ENCODE results near the gene PIP5KL1.

PIP5KL1 gene

DNA sequence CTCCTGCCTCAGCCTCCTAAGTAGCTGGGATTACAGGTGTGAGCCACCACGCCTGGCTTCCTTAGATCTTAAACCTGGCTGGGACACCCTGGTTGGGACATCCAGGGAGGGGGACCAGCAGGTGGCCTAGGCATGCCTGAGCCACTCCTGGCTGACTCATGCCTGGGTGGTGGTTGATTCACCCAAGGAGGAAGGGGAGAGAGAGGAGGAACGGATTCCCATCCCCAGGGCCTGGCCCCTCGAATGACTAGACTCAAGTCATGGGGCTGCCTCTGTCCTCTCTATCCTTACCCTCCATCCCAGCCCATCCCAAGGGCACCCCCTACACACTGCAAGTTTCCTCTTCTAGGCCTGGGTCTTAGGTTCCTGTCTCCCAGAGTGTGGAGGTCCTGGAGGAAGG lies 37.5 kb upstream of the PIP5KL1 start:
- DNase-seq = peak; percentile 13

DNA sequence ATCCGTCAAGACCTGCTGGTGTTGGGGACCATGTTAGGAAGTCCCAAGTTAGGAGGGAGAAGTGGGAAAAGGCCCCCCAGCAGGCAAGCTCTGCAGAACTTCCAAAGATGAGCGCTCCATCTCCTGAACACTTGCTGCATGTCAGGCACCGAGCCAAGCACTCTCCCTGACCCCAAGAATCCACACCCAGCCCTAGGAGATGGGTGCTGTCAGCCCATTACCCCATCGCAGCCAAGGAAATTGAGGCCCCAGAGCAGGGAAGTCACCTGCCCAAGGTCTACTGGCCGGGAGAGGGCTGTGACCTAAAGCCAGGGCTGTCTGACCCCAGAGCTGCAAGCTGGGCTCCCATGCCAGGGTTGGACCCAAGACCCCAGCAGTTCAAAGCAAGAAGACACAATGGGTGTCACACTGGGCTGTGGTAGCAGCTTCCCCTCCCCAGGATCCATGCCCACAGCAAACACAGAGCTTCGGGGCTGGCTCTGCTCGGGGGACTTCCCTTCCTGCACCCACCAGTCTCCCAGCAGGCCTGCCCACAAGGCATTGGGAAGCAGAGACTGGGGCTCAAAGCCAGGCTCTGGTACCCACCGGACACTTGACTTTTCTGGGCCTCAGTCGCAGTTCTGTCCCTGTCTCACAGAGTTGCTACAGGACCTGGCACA lies 36.7 kb upstream of the PIP5KL1 start:
- peak; percentile 14 for DNase-seq

DNA sequence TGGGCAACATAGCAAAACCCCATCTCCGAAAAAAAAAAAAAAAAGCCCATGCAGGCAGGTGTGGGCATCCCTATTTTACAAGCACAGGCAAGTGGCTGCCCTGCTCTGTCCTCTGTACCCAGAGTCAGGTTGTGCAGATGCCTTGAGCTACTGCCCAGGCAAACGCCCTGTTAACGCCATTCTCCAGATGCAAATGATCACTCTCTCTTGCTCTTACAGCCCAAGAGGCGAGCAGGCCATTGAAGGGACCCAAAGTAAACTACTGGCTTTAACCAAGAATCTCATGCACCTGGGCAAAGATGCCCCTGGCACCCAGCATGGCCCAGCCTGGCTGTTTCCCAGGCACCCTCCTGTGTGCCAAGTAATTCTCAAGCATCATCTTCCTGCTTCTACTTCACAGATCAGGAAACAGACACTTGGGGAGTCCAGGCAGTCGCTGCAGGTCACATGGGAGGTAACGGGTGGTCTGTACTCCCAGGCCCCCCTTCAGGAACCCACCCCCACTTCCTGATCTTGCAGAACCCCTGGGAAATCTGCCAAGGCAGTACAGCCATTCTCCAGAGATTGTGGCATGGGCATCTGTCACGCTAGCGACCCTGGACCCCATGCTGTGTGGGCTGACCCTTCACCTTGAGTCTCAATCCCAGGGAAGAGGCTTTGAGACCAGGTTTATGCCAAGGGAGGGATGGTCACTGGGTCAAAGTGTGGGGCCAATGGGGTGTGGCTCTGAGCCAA lies 36.0 kb upstream of the PIP5KL1 start:
- no peak for DNase-seq

DNA sequence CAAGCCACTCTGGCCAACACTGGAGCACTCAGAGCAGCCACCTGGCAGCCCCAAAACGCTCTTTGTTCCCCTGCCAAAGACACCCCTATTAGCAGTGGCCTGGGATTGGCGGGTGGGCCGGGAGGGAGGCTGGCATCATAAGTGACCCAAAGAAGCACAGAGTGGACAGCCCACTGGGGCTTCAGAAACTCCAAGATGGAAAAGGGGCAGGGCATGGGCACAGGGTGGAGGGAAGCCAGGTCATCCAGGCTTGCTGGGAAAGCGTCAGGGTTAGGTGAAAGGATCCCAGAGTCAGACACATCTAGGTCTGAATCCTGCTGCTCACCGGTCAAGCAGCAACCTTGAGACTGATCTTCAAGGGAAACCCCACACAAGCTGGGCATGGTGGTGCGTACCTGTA lies 35.4 kb upstream of the PIP5KL1 start:
- no peak for DNase-seq

DNA sequence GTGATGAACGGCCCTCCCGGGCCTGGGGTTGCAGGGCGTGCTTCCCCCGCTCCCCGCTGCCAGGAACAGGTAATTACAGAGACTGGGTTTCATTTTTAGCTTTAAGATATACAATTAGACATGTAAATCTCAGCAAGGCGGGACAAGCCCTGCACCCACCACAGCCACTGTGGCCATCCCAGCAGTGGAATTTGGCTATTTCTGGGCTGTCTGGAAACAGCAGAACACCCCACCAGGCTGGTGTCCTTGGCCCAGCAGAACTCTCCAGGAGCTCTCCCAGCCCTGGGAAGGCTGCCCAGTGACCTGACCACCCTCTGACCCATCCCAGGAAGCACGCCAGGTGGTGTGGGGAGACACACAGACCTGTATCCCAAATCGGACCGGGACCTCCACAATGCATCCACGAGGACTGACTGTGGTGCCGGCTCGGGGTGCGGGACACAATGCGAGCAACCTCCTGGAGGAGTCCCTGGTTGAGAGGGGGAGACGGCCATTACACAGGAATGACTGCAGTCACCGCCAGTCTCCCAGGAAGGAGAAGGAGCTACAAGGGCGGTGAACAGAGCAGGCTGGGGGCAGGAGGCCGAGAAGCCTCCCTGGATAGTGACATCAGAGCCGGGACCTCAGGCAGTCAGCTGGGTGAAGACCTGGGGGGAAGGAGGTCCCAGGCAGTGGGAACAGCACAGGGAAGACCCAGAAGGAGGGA lies 32.9 kb upstream of the PIP5KL1 start:
- DNase-seq = peak; percentile 67

DNA sequence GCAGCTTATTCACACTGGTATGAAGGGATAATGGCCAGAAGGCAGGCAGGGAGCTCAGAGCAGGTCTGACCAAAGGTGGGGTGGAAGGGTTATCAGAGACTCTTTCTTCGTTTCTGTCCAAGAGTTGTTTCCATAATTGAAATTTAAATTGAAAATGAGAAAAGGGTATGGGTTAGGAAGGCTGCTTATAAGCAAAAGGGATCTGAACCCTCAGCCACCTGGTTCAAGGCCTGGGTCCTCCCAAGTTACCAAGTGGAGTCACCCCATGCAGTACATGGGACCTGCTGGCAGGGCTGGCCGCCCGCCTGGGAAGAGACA lies 32.4 kb upstream of the PIP5KL1 start:
- no peak for DNase-seq

DNA sequence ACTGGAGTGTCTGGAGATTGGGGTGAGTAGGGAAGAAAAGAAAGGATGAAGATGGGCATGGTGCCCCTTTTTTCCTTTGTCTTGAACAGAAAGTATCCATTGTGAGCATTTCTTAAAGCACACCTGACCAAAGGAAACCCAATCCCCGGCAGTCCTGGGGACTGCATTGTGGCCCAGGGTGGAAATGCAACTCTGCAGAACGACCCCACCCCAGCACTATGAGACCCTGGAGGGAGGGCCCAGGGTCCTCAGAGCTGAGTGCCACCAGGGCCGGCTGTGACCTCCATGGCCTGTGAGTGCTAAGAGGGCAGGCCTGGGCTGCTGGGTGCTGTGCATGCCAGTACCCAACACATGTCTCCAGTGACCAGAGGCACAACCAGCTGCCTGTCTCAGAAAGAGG lies 31.7 kb upstream of the PIP5KL1 start:
- DNase-seq = no peak

DNA sequence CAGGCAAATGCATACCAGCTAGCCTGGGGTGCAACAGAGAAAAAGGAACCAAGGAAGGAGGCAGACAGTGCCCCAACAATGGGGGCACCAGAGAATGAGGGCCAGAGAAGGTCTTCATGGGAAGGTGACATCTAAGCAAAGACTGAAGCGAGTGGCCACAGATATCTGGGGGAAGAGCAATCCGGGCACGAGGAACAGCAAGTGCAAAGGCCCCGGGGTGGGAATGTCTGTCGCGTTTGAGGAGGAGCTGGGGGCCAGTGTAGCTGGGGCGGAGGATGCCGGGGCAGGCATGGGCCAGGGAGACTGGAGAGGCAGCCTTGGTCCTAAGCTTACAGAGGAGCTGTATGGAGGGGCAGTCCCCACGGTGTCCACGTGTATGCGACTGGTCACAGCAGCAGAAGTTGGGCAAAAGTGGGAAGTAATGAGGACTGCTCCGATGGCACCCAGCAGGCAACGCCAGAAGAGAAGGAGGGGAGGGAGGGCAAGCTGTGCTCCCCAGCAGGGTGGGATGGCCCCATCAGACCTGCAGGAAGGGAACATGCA lies 31.1 kb upstream of the PIP5KL1 start:
- no peak for DNase-seq

DNA sequence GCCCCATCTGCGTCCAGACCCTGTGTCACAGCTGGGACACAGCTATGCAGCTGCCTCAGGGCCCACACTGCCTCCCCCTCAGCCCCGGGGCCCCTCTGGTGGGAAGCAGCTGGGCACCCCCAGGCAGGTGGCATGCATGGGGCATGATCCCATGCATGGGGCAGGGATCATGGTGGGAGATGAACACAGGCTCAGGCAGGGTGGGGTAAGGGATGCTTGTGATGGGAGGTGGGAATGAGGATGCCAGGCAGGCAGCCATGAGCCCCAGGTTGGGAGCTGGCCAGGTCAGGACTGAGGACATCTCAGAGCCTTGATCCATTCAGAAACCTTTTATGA lies 30.5 kb upstream of the PIP5KL1 start:
- DNase-seq = no peak

DNA sequence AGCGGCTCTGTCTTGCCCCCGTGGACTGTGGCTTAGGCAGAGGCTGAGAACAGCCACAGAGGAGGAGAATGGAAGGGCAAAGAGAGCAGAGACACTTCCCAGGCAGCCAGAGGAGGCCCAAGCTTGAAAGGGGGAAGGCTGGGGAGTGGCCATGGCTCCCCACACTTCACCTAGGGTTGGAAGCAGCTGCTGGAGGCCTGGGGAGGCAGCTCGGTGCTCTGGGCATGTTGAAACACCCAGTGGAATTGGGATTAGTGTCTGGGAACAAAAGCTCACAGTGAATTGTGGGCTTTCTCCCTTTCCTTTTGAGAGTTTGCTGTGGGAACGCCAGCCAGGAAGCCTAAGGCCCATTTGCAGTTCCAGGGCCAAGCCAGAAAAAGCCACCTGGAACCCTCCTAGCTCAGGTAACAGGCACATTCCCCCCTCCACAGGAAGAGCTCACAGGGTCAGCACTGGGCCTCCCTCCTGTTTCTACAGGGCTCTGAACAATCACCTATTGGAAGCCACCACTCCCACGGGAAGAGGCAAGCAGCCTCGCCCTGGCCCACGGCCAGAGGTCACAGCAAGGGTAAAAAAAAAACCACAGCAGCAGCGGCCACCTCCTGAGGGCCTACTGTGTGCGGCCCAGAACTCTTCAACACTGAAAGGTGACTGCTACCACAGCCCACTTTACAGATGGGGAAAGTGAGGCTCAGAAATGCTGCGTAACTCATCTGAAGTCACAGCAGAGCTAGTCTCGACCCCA lies 30.0 kb upstream of the PIP5KL1 start:
- DNase-seq = no peak

DNA sequence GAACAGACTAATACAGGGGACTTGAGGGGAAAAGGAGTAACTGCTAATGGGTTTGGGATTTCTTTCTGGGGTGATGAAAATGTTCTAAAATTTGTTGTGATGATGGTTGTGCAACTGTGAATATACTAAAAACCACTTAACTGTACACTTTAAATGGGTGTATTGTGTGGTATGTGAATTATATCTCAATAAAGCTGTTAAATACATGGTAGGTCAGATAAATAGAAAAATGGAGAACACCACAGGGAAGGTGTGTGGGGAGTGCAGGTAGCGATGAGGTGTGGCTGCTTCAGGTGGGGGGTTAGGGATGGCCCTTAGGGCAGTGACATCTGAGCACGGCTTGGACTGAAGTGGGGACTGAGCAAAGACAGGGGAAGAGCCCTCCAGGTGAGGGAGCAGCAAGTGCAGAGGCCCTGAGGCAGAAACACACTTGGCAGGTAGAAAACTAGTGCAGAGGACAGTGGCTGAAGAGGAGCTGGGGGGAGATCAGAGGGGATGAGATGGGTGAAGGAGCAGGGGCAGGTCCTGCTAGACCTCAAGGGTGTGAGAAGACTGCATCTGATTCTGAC lies 29.3 kb upstream of the PIP5KL1 start:
- DNase-seq = no peak

DNA sequence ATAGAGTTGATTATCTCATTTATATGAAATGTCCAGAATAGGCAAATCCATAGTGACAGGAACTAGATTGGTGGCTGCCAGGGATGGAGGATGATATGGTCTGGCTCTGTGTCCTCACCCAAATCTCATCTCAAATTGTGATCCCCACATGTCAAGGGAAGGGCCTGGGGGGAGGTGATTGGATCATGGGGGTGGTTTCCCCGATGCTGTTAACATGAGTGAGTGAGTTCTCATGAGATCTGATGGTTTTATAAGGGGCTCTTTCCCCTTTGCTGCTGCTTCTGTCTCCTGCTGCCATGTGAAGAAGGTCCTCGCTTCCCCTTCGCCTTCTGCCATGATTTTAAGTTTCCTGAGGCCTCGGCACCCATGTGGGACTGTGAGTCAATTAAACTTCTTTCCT lies 28.8 kb upstream of the PIP5KL1 start:
- DNase-seq = no peak

DNA sequence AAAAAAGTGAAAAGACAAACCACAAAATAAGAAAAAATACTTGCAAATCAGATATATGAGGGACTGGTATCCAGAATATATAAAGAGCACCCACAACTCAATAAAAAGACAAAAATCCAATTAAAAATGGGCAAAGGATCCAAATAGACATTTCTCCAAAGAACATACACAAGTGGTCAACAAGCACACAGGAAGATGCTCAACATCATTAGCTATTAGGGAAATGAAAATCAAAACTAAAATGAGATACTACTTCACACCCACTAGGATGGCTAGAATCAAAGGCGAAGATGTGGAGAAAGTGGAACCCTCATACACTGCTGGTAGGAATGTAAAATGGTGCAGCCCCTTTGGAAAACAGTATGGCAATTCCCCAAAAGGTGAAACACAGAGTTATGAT lies 28.2 kb upstream of the PIP5KL1 start:
- no peak for DNase-seq

DNA sequence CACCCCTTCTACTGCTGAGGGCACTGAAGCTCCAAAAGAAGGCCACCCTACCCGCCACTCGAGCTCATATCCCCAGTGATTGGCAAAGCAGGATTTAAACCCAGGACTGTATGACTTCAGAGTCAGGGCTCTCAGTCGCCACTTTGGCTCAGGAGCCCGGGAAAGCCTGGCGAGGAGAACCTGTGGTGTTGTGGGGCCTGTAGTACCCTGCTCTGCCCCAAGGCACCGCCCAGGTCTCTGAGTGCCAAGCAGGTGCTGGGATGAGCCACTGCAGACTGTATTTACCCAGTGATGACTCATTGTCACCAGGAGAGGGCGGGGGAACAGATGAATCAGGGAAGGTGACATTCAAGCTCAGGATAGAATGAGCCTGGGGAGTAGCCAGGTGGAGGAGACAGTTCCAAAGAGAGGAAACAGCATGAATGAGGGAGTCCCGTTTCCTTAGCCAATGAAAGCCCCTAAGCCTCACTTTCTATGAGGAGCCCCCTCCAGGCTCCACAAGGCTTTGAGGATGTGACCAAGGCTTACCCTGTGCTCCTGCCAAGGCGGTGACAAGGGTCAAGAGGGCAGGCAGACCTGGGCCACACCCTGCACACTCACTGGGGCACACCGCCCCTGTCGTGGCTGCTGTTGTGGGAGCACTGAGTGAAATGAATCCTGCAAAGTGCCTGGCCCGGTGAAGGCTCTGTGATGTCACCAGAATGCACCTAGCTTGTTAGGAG lies 24.9 kb upstream of the PIP5KL1 start:
- DNase-seq = no peak

DNA sequence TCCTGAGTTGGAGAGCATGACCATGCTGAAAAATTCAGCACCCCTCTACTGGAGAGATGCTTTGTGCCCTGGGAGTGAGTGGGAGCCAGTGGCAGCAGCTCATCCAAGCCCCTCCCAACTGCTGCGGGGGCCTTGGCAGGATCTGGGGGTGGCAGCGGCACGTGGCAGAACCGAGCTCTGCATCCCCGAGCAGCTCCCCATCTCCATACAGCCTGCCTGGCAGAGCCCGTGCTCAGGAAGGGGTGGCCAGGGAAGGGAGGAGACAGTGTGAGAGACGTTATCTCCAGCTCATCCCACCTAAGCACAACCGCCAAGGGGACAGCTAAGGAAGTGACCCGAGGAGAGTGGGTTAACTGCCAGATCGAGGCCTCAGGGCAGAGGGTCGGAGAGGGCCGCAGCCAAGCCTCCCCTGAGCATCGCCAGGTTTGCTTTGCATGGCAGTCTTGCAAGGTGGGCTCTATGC lies 24.3 kb upstream of the PIP5KL1 start:
- no peak for DNase-seq

DNA sequence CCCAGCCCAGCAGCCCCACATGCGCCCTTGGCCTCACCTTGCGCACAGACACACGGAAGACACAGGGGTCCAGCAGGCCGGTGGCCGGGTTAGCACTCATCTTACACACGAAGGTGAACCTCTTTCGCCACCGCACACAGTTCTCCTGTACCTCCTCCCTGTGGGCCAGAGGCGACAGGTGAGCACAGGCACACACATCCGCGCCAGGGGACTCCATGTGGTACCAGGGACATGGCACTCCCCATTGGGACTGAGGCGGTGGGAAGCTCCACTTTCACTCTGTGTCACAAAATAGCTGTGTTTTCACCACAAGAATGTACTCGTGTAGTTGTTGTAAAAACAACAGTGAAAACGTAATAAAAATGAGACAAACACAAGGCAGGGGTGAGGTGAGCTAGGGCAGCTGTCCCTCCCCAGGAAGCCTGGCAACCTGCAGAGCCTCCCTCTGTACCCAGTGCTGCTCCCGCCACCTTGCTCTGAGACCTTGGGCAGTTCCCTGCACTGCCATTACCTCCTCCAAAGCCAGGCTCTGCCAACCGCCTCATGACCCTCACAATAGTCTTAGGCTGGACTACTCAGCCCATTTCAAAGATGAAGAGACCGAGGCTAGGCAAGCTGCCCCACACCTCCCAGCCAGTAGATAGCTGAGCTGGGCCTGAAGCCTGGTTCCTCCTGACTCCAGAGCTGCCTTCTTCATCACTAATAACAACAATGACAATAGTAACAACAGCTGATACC lies 23.4 kb upstream of the PIP5KL1 start:
- no peak for DNase-seq

DNA sequence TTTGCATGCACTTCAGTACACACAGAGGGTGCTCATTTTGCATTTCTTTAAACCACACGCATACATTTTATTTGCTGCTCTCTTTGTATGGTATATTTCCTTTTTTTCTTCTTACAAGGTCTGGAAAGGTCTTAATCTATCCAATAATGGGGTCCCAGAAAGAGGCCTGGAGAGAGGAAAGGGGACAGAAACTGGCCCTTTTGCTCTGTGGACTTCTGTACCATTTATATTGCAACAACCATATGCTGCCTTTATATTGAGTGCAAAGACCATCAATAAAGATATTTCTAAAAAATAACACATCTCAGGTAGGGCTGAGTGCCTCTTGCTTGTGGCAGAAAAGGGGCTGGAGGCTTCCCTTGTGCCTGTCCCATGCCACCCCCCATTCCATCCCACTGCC lies 22.6 kb upstream of the PIP5KL1 start:
- DNase-seq = no peak

DNA sequence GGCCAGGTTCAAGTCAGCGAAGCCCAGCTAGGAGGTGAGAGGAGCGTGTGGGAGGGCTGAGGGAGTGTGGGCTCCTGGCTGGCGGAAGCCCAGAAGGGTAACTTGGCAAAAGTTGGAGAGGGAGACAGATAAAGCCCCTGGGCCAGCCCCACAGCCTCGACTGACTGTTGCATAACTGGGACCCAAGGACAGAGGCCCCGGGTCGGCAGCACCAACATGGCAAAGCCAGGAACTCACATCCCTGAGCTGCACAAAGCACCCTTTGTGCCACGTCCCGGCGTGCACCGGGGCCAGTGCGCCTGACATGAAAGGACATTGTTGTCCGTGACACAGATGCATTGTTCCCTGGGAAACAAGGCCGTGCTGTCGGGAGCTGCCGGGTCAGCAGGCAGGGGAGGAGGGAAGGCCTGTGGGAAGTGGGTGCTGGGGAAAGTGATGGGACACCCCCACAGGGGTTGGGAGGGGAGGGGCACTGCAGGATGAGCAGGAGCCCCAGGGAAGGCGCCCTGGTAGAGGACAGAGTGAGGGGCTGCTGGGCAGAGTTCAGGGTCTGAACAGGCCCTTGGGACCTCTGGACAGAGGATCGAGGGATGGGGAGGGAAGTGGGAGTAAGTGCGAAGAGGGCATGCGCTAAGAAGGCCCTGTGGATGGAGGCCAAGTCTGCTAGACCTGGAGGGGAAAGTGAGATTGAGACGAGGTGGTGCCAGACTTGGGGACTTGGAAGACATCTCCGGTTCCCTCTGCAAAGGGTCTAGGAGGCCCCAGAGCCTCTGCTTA lies 20.1 kb upstream of the PIP5KL1 start:
- no peak for DNase-seq

DNA sequence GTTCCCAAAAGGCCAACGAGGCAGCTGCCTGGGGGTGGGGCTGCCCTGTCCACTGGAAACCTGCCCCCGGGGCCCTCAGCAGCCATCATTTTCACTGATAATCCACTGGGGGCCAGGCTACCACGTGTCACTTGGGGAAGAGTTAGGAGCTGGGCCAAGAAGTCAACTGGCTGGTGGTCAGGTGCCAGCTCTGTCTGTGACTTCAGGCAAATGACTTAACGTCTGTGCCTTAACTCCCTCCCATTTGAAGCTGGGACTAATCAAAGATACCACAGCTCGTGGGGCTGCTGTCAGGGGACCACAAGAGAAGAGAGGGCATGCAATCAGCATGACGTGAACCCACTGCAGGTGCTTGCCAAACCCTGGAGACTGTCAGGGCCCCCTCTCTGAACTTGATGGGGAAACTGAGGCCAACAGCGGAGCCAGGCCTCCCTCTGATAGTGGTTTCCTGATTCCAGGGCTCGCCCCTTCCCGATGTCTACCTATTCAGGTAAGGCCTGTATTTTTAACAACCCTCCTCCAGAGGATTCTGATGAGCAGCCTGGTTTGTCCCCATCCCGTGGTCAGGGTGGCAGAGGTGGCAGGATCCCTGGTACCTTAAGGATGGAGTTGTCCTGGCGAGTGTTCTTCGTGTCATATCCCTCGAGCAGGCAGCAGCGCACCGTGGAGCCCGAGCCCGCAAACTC lies 19.4 kb upstream of the PIP5KL1 start:
- DNase-seq = no peak

Measured in right hindlimb (tissue), 1 donor.